GM03348 (cell line): ENCODE data around the gene ALDOA.

Experiments used
- DNase-seq: peaks from one replicate; pipeline ENCODE4 v3.0.0; 2012; ENCODE audit warnings: low spot score

Gene ALDOA

GRCh38 chr16:30041841-30042240 is 23.7 kb upstream of the ALDOA start:
- DNase-seq = peak; percentile 57

- no peak for DNase-seq
Observed at GRCh38 chr16:30046178-30046577, 19.4 kb upstream of the ALDOA start.

GRCh38 chr16:30046588-30046987 is 19.0 kb upstream of the ALDOA start:
- no peak for DNase-seq

- DNase-seq = no peak
Observed at GRCh38 chr16:30049871-30050270, 15.7 kb upstream of the ALDOA start.

- DNase-seq = peak; percentile 75
Observed at GRCh38 chr16:30051518-30051917, 14.0 kb upstream of the ALDOA start.

GRCh38 chr16:30052671-30053372 is 12.7 kb upstream of the ALDOA start:
- peak; percentile 97 for DNase-seq

- peak; percentile 71 for DNase-seq
Observed at GRCh38 chr16:30053376-30054015, 12.1 kb upstream of the ALDOA start.

GRCh38 chr16:30054451-30054850 is 11.1 kb upstream of the ALDOA start:
- no peak for DNase-seq

GRCh38 chr16:30054959-30055553 is 10.5 kb upstream of the ALDOA start:
- no peak for DNase-seq

GRCh38 chr16:30060346-30060745 is 5.2 kb upstream of the ALDOA start:
- DNase-seq = no peak

- no peak for DNase-seq
Observed at GRCh38 chr16:30060836-30061554, 4.6 kb upstream of the ALDOA start.

GRCh38 chr16:30063278-30063892 is 2.2 kb upstream of the ALDOA start:
- no peak for DNase-seq

GRCh38 chr16:30063893-30064728 is 1.4 kb upstream of the ALDOA start:
- peak; percentile 61 for DNase-seq

GRCh38 chr16:30064729-30065101 is 845 bp upstream of the ALDOA start:
- DNase-seq = peak; percentile 32

GRCh38 chr16:30065943-30066760 is 592 bp downstream of the ALDOA start:
- peak; percentile 77 for DNase-seq

GRCh38 chr16:30066761-30067583 is 1.4 kb downstream of the ALDOA start:
- no peak for DNase-seq

- no peak for DNase-seq
Observed at GRCh38 chr16:30067584-30067916, 2.0 kb downstream of the ALDOA start.

GRCh38 chr16:30068333-30068732 is 2.8 kb downstream of the ALDOA start:
- DNase-seq = no peak

GRCh38 chr16:30068750-30069610 is 3.4 kb downstream of the ALDOA start:
- DNase-seq = no peak
